ENCODE data around the gene ZACN. TPM values are rescaled to one million over a fixed set of nuclear protein-coding genes. Genes with fewer than 3 reads are reported as not detected.

ZACN gene
- total and polyA plus RNA-seq, 2 donors (not counting 3 experiments of a cell fraction or from before 2014, with no cell fraction given), result 0.18 TPM; not detected in 1

DNA sequence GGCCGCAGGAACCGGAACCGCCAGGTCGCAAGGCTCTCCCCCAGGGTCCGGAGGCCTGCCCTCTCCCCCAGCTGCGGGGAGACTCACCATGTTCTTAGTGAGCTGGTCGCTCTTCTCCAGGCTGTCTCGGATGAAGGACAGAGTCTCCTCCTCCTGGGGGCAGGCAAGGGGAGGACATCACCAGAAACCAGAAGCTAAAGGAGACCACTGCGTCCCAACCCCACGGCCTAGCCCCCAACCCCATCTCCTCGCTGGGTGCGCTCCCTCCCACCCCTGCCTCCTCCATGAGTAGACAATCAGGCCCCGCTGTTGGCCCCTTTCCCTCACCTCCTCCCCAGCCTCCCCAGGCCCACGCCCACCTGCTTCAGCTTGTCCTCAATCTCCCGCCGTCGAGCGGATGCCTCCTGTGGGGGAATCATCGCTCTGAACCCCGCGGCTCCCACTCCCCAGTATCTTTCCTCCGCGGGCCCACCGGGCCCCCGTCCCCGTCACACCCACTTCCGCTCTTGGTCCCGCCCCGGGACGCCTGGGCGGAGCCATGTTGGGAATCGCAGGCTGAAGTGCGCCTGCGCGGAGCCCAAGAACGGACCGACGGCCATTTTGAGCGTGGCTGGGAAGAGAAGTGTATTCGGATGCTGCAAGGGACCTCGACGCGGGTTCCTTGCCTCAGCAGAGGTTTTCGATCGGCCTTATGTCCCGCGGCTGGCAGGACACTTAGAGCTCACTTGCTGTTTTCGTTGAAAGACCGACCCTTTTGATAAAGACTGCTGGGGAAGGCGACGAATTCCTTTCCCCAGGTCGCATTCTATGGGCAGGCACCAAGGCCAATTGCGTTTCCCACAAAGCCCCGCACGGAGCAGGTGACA, 24.5 kb downstream of the ZACN start, which contains the start of gene EXOC7:
EXOC7 (minus strand) TSS at position 514 of the 866 bp plus-strand sequence; CDS start at position 419, 95 bp downstream.
- Histone ChIP-seq H2AFZ (ENCODE audit: low read depth, low read length) (peak within 1 kb of the TSS; percentile 98), H3K9me3 (replicated peaks; ENCODE audit: control insufficient read depth, insufficient read depth, low read length) (no peaks in the 10 kb centered on the region), H4K20me1 (replicated peaks; ENCODE audit: control insufficient read depth, extremely low read depth, insufficient read depth, low read length) (no peaks in the 10 kb centered on the region), H3K4me2 (ENCODE audit: insufficient read depth, low read length) (peak within 1 kb of the TSS; percentile 79), H3K4me1 (ENCODE audit: control insufficient read depth, extremely low read depth, insufficient read depth, low read length) (peaks cover 8% of the 10 kb centered on the region), H3K36me3 (ENCODE audit: control insufficient read depth in 2 of 2, extremely low read depth in 1 of 2, insufficient read depth in 2 of 2, low read length in 2 of 2) (peaks cover 0 to 7% of the 10 kb centered on the region in 2 experiments), H3K9ac (replicated peaks; ENCODE audit: extremely low read depth, insufficient read depth, low read length) (peak within 1 kb of the TSS; percentile 69), H3K4me3 (replicated peaks in 1 of 3; ENCODE audit: insufficient read depth in 1 of 3, low read depth in 1 of 3, low read length in 3 of 3) (peak within 1 kb of the TSS; percentile 73 to 87 (median 78)), H3K27ac (ENCODE audit: insufficient read depth, low read depth, low read length) (peak within 1 kb of the TSS; percentile 52), H3K27me3 (ENCODE audit: control insufficient read depth in 2 of 2, insufficient read depth in 2 of 2, low read length in 2 of 2) (no peaks in the 10 kb centered on the region), H3K9me1 (replicated peaks; ENCODE audit: control insufficient read depth, extremely low read depth, insufficient read depth, low read length) (no peaks in the 10 kb centered on the region), H3K79me2 (ENCODE audit: control insufficient read depth, insufficient read depth, low read length) (peaks cover 11% of the 10 kb centered on the region)
- FAIRE-seq (peak; percentile 91), DNase-seq (ENCODE audit: low read depth, low spot score) (peak; percentile 91)
- CTCF ChIA-PET, result interaction anchor here (1.0 to 4.2 kb wide), 10 partner anchors 10 to 295 kb away, joined by 3 to 24 read pairs (median 4); partner anchors contain the start of genes MRPL38 and PRPSAP1
- peak; percentile 65 for TF ChIP-seq POLR2AphosphoS5 (IDR thresholded peaks at IDR 0.05; ENCODE audit: insufficient read depth, low read depth, low read length)
- TF ChIP-seq POLR2A (IDR thresholded peaks at IDR 0.05; ENCODE audit: low read depth, low read length), result peak; percentile 88
- no peak for TF ChIP-seq EZH2 (IDR thresholded peaks at IDR 0.05; ENCODE audit: borderline replicate concordance, low read depth, low read length, severe bottlenecking)
- TF ChIP-seq, protein P1, sequence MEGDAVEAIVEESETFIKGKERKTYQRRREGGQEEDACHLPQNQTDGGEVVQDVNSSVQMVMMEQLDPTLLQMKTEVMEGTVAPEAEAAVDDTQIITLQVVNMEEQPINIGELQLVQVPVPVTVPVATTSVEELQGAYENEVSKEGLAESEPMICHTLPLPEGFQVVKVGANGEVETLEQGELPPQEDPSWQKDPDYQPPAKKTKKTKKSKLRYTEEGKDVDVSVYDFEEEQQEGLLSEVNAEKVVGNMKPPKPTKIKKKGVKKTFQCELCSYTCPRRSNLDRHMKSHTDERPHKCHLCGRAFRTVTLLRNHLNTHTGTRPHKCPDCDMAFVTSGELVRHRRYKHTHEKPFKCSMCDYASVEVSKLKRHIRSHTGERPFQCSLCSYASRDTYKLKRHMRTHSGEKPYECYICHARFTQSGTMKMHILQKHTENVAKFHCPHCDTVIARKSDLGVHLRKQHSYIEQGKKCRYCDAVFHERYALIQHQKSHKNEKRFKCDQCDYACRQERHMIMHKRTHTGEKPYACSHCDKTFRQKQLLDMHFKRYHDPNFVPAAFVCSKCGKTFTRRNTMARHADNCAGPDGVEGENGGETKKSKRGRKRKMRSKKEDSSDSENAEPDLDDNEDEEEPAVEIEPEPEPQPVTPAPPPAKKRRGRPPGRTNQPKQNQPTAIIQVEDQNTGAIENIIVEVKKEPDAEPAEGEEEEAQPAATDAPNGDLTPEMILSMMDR (IDR thresholded peaks at IDR 0.05; ENCODE audit: extremely low read depth in 1 of 2, insufficient read depth in 1 of 2, low read depth in 1 of 2, low read length in 2 of 2), result peak in 1 of 2 donors; percentile 17
- intact Hi-C loops (cut with micrococcal nuclease), result loop anchor here (1.0 kb wide), 2 partner anchors 12 to 31 kb away; partner anchors contain the start of gene SRP68
- dilution Hi-C loops (cut with MboI; ENCODE audit: extremely low pct_ligation_motif_present, low sequenced_read_pairs), result no loop called here
- BruUV-seq (replicated peaks), result no TSS peak
- POLR2A ChIA-PET, result interaction anchor here (1.2 kb wide), 1 partner anchor 31 kb away, joined by 5 read pairs; the partner anchor contains the start of gene SRP68

Measured in endothelial cell of umbilical vein (primary cell).